Colonic mucosa (tissue), 4 donors: Measurements from ENCODE around the gene KRT40. TPM values are rescaled to one million over a fixed set of nuclear protein-coding genes. Genes with fewer than 3 reads are reported as not detected.
"Not testable (repeated sequence)": the region's sequence is repeated elsewhere in the genome, so short reads cannot be mapped to it uniquely, and the experiment has no call there.

Experiments
- DNase-seq: peaks from one replicate; pipeline ENCODE4 v3.0.0-alpha.2; 2020
- H3K27ac ChIP-seq: fragments of 200-600 bp; one replicate; pipeline ENCODE4 v1.8.0; 2021
- H3K27me3 ChIP-seq: fragments of 200-600 bp; one replicate; pipeline ENCODE4 v1.8.0; 2021
- H3K36me3 ChIP-seq: fragments of 200-600 bp; one replicate; pipeline ENCODE4 v1.8.0; 2021
- H3K4me1 ChIP-seq: fragments of 200-600 bp; one replicate; pipeline ENCODE4 v1.8.0; 2021; ENCODE audit warnings: mild to moderate bottlenecking
- H3K4me3 ChIP-seq: fragments of 200-600 bp; one replicate; pipeline ENCODE4 v1.8.0; 2021
- H3K9ac ChIP-seq, 2 donors: one replicate each; pipeline ENCODE4 v1.7.0; 2013; ENCODE audit warnings: control low read depth in 2 of 2, low read depth in 2 of 2, low read length in 2 of 2
- H3K9me3 ChIP-seq: fragments of 200-600 bp; one replicate; pipeline ENCODE4 v1.8.0; 2021
- intact Hi-C: fragments of 100-400 bp; cut with DNase I; formaldehyde crosslinking; loops from one replicate; pipeline ENCODE4 v1.14.1; 2022
- total RNA-seq, 2 donors: library from RNA; stranded (reverse); fragmentation: NEBNext Ultra II Directional in 1 of 2; extraction: Animal tissue kit (Norgen Biotek cat#: 25700) in 1 of 2; gene quantifications; one replicate each; pipeline ENCODE4 v1.2.1, GENCODE V29; 2021
- TF ChIP-seq, protein P1 (sequence below): fragments of 200-600 bp; IDR thresholded peaks from one replicate; pipeline ENCODE4 v1.8.0; 2022; ENCODE audit warnings: antibody characterized with exemption, mild to moderate bottlenecking
- donor health status: healthy.
- donor health status: DM: no; HTN: no; CAD: no.
- donor health status: DM: no; HTN: no; CAD: no.

Gene KRT40
- total RNA-seq, 2 donors from 2014 or later: 0.32 TPM; not detected in 1

- H3K27me3 ChIP-seq: no peaks in the 10 kb centered on the region
- H3K27ac ChIP-seq: no peak within 1 kb of the TSS
- H3K4me3 ChIP-seq: no peak within 1 kb of the TSS
- TF ChIP-seq, protein P1, sequence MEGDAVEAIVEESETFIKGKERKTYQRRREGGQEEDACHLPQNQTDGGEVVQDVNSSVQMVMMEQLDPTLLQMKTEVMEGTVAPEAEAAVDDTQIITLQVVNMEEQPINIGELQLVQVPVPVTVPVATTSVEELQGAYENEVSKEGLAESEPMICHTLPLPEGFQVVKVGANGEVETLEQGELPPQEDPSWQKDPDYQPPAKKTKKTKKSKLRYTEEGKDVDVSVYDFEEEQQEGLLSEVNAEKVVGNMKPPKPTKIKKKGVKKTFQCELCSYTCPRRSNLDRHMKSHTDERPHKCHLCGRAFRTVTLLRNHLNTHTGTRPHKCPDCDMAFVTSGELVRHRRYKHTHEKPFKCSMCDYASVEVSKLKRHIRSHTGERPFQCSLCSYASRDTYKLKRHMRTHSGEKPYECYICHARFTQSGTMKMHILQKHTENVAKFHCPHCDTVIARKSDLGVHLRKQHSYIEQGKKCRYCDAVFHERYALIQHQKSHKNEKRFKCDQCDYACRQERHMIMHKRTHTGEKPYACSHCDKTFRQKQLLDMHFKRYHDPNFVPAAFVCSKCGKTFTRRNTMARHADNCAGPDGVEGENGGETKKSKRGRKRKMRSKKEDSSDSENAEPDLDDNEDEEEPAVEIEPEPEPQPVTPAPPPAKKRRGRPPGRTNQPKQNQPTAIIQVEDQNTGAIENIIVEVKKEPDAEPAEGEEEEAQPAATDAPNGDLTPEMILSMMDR: no peak
- DNase-seq: no peak
- no peaks in the 10 kb centered on the region for H3K9me3 ChIP-seq
- no peaks in the 10 kb centered on the region for H3K36me3 ChIP-seq
- no peaks in the 10 kb centered on the region for H3K4me1 ChIP-seq
- no peak within 1 kb of the TSS for H3K9ac ChIP-seq
- intact Hi-C loops: no loop called here
These were observed 24.7 kb upstream of the KRT40 start, which contains the start of gene KRTAP3-1 for GRCh38 chr17:41008811-41009210. Gene KRTAP3-1 (minus strand): TSS chr17:41009128. CDS start chr17:41009074, 54 bp downstream.

DNA sequence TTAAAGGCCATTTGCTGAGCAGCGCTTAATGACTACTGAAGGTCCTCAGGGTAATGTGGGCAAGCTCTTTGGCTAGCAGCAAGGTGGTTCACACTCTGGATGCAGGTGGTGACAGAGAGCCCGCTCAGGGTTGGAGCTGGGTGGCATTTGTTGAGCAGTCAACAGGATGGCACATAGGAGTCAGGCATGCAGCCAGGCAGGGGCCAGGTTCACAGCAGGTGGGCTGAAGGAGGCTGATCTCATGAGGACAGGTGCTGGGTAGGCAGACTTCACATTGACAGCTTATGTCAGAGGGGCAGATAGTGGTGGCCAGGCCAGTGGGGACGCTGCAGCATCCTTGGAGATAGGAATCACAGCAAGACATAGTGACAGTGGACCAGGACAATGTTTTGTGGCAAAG is 20.3 kb upstream of the KRT40 start:
- Histone ChIP-seq H3K9ac (no peak overlapping the region), H3K4me3 (no peak overlapping the region), H3K9me3 (no peaks in the 10 kb centered on the region), H3K27ac (no peak overlapping the region), H3K36me3 (no peaks in the 10 kb centered on the region), H3K27me3 (no peaks in the 10 kb centered on the region), H3K4me1 (no peaks in the 10 kb centered on the region)
- intact Hi-C loops: no loop called here
- no peak for DNase-seq
- TF ChIP-seq, protein P1: no peak

- no peaks in the 10 kb centered on the region for H3K36me3 ChIP-seq
- no peaks in the 10 kb centered on the region for H3K4me1 ChIP-seq
- no peak overlapping the region for H3K27ac ChIP-seq
- DNase-seq: no peak
- no peak overlapping the region for H3K4me3 ChIP-seq
- intact Hi-C loops: no loop called here
- TF ChIP-seq, protein P1: no peak
- H3K9ac ChIP-seq: no peak overlapping the region
- H3K9me3 ChIP-seq: no peaks in the 10 kb centered on the region
- H3K27me3 ChIP-seq: no peaks in the 10 kb centered on the region
These were observed 19.8 kb upstream of the KRT40 start for GRCh38 chr17:41003926-41004325.

DNA sequence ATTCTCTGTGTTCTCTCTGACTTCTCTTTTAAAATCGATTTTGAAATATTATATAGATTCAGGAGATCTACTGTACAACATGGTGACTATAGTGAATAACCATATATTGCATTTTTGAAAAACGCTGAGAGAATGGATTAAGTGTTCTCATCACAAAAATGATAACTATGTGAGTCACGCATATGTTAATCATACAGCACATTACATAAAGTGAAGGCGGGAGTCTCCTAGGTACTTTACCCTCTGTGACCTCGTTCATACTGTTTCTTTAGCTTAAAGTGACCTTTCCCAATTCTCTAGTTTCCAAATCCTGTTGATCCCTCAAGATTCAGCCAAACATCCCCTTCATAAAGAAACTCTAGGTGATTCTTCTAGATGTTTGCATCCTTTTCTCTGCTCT is 18.7 kb upstream of the KRT40 start:
- intact Hi-C loops: no loop called here
- Histone ChIP-seq H3K9ac (no peak overlapping the region), H3K4me1 (no peaks in the 10 kb centered on the region)

DNA sequence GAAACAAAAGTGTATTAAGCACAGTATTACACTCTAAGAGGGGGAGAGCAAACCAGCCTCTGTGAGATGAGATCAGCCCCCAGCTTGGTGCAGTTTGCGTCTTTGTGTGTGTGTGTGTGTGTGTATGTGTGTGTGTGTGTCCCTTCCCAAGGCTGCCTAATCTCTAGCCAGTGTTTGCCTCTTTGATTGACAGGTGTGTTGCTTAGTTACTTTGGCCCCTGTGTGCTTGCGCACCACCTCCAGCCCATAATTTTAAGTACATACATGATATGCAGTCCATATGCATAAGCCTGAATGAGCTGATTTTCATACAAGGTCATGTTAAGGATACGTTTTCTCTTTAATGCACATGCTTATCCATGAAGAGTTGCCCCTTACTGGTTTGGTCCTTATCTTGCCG is 17.7 kb upstream of the KRT40 start:
- intact Hi-C loops: no loop called here
- no peak for DNase-seq
- no peaks in the 10 kb centered on the region for H3K4me1 ChIP-seq
- H3K9ac ChIP-seq: no peak overlapping the region
- no peaks in the 10 kb centered on the region for H3K9me3 ChIP-seq
- no peak overlapping the region for H3K27ac ChIP-seq
- TF ChIP-seq, protein P1: no peak
- no peaks in the 10 kb centered on the region for H3K36me3 ChIP-seq
- H3K4me3 ChIP-seq: no peak overlapping the region
- no peaks in the 10 kb centered on the region for H3K27me3 ChIP-seq

More for the DNA sequence above, 18.7 kb upstream of the KRT40 start:
- no peak overlapping the region for H3K27ac ChIP-seq
- no peaks in the 10 kb centered on the region for H3K27me3 ChIP-seq
- no peaks in the 10 kb centered on the region for H3K9me3 ChIP-seq
- no peaks in the 10 kb centered on the region for H3K36me3 ChIP-seq
- no peak overlapping the region for H3K4me3 ChIP-seq
- DNase-seq: no peak
- TF ChIP-seq, protein P1: no peak

- H3K9me3 ChIP-seq, H3K36me3 ChIP-seq, H3K27me3 ChIP-seq, H3K4me1 ChIP-seq, H3K9ac ChIP-seq, DNase-seq, H3K27ac ChIP-seq, intact Hi-C loops, H3K4me3 ChIP-seq: not testable (repeated sequence)
These were observed 15.4 kb upstream of the KRT40 start, which contains the start of gene KRTAP3-2 for GRCh38 chr17:40999563-40999962. Gene KRTAP3-2 (minus strand): TSS chr17:40999906. CDS start chr17:40999853, 53 bp downstream.
